T47D (cell line): ENCODE results near the gene TXNDC11.

Source experiments
- DNase-seq, 2 experiments: peaks; one replicate each; pipeline versions ENCODE4 v3.0.0 to v3.0.0-alpha.2; 2011 to 2012; ENCODE audit warnings: low read depth in 1 of 2, low spot score in 1 of 2
- JUND ChIP-seq: IDR thresholded peaks from 2 replicates; pipeline ENCODE4 v1.6.1; 2012; ENCODE audit warnings: low read depth
- in situ Hi-C: cut with HindIII; loops from 2 replicates; pipeline ENCODE4 v1.10.0; 2016; ENCODE audit warnings: low sequenced_read_pairs, low pct_unique_long_range_greater_than_20kb

TXNDC11 gene

DNA sequence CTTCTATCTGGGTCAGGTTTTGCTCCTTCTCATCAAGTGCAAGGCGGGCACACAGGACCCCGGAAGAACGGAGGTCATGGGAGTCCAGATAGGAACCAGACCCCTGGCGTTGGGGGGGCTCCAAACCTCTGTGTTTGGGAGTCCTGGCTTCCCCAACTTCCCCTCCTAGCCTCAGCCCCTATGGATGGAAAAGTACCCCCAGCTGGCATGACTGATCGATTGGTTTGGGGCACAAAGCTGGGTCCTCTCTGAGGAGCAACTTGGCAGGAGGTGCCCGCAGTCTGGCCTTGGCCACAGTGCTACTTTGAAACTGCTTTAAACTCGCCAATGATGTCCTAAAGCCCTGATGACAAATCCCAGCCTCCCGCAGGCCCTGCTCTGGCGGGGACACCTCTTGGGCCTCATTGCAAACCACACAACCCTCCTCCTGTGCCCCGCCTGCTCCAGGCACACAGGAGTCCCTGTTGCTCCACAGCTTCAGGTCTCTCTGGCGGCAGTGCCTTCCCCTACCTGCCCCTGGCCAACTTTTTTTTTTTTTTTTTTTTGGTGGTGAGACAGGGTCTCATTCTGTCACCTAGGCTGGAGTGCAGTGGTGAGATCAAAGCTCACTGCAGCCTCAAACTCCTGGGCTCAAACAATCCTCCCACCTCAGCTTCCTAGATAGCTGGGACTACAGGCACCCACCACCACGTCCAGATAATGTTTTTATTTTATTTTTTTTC, 112.5 kb downstream of the TXNDC11 start:
- no peak for DNase-seq
- in situ Hi-C loops = no loop called here
- TF ChIP-seq JUND = no peak
